ENCODE measurements around the gene ASRGL1. TPM values are rescaled to one million over a fixed set of nuclear protein-coding genes. Genes with fewer than 3 reads are reported as not detected.

ASRGL1 gene
- total RNA-seq, 1 experiment from 2014 or later = 10.6 TPM

DNA sequence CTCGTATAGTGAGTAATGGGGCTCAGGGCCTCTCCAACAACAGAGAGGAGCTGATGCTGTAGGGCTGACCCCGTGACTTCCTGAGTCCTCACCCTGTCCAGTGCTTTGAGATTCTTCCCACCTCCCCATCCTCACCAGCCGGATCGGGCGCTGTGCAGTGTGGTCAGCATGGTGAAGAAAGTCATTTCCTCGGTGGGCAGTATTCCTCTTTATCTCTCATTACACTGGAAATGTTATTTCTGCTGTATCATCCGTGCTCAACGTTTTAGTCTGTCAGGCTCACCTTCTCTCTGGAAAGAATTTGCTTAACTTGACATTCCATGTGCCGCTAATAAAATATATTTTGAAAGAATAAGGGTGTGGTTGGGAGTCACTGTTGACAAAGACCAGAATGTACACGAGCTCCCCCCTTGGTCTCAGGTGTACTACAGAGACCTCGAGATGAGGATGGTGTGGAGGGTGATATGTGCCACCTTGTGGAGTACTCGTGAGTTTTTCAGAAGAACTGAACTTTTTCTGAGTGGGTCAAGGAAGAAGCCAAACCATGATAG, 55.9 kb downstream of the ASRGL1 start:
- DNase-seq (ENCODE audit: low spot score) = peak; percentile 42

GRCh38 chr11:62393735-62394134, 56.5 kb downstream of the ASRGL1 start:
- DNase-seq (ENCODE audit: low spot score) = no peak

- DNase-seq (ENCODE audit: low spot score) = peak; percentile 83
These were observed 57.7 kb downstream of the ASRGL1 start for GRCh38 chr11:62394825-62395538.

DNA sequence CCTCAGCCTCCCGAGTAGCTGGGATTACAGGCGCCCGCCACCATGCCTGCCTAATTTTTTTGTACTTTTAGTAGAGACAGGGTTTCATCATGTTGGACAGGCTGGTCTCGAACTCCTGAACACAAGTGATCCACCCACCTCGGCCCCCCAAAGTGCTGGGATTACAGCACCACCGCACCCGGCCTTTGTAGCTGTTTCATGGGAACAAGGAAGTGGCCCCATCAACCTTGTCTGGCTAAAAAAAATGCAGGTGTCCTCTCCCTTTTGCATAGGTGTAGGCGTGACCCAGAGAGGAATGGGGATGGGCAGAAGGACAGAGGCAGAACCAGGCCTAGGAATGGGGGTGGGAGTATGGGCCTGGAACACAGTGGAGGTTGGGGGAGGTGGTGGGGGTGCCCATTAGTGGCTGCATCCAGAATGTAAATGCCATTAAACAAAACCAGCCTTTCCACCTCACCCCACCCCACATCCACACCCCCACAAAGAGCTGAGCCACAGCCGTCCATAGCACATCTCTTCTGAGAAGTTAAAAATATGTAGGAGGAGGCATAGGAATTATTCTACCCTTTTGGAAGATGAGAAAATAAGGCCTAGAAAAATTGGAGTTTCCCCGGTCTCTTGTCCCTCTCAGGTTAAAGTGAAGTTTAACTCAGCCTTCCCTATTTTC, 58.8 kb downstream of the ASRGL1 start:
- no peak for DNase-seq (ENCODE audit: low spot score)

GRCh38 chr11:62398011-62398994, 61.1 kb downstream of the ASRGL1 start:
- DNase-seq (ENCODE audit: low spot score) = no peak

DNA sequence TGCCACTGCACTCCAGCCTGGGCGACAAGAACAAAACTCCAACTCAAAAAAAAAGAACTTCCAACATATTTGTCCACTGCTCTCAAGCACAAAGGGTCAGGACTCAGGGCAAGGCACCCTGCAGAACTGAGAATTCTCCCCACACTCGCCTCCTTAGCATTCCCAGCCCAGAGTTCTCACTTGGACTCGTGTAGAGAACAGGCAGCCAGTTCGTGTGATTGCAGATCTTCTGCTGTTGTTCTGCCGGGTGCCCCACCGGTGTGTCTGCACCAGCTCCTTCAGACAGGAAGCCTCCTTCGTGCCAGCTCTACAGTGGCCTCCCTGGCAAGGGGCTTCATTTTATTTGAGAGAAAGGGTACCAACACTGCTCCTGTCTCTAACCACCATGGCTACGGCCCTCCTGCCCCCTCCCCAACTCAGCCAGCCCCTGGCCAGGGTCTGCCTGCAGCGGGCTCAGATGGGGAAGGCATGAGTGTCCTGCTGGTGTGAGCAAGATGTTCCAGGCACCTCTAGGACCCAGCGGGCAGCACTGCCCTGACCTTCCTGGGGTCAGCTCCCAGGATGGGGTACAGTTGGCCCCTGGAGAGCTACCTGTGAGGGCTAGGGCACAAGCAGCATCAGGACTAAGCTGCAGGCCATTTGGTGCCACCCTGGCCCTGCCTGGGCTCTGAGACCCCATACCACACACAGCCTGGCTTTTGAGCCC, 62.1 kb downstream of the ASRGL1 start:
- no peak for DNase-seq (ENCODE audit: low spot score)

DNA sequence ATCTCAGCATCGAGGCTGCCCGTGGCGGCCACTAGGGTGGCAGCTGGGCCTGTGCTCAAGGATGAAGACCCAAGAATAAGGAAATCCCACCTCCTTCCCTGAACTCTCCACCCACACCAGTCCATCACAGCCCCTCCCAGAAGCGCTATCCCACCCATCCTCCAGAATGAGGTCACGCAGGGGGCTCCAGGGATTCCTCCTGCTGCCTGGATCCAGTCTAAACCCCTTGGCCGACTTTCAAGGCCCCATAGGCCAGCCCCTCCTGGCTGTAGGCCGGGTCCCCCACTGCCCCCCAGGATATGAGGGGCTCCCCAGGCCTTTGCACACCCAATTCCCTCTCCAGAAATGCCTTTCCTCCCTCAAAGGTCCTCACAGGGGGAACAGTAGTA, 62.6 kb downstream of the ASRGL1 start:
- DNase-seq (ENCODE audit: low spot score) = no peak

DNA sequence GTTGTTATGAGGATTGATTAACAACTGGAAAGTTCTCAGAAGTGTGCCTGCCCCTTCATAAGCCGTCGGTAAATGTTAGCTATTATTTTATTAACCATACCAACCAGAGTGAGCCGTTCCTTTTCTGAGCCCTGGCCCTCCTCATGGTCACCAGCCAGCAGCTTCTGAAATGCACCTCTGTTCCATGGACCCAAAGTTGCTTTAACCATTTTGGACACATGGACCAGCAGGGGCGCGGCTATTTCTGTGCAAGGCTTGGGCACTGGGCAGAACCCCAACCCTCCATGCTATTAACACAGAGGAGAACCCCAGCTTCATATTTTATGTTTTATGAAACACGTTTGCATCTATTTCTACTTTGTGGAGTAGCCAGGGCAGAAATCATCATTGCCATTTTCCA, 63.0 kb downstream of the ASRGL1 start:
- no peak for DNase-seq (ENCODE audit: low spot score)

- peak; percentile 71 for DNase-seq (ENCODE audit: low spot score)
These were observed 63.5 kb downstream of the ASRGL1 start for GRCh38 chr11:62400760-62401159.

DNA sequence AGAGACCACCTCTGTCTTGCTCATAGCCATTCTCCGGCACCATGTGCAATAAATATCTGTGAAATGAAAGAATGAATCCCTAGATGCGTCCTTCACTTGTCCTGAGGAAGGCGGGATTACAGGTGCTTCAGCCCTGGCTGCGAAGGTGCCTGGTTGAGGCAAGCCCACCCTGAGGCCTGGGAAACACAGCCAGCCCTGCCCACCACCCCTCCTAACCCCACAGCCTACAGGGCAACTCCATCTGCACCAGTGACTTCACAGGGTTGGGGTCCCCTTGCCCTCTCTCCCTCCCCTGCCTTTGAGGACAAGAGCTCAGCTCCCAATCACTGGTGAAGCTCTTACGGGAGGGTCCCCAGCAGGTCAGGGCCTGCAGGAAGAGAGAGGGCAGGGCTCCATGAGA, 64.1 kb downstream of the ASRGL1 start:
- no peak for DNase-seq (ENCODE audit: low spot score)

GRCh38 chr11:62401811-62402210, 64.6 kb downstream of the ASRGL1 start:
- DNase-seq (ENCODE audit: low spot score) = no peak

DNA sequence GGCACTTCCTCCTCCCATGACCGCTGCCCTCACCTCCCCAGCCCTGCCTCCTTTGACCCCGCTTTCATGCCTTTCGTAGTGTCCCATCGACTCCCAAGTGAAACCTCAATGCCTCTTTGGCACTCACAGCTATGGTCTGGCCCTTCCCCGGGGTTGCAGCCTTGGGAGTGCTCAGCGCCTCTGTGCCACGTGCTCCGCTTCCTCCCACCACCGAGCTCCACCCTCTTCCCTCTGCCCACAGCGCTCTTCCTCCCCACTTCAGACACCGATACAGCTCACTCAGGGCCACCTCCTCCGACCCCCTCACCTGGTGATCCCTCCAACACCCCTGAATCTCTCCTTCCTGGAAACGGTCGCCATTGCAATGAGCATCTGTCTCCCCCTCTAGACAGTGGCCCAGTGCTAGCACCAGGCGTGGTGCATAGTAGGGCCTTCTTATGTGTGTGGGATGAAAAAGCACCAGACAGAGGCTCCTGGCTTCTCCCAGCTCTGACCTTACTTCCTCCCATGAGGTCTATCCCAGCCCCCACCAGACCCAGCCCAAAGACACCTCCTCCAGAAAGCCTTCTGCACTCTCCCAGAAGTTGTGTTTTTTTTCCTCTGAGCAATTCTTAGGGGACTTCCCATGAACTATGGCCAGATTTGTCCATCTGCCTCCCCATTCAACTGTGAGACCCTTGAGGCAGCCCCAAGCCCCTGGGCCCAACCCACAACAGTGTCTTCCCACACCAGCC, 65.1 kb downstream of the ASRGL1 start:
- DNase-seq (ENCODE audit: low spot score) = no peak

DNA sequence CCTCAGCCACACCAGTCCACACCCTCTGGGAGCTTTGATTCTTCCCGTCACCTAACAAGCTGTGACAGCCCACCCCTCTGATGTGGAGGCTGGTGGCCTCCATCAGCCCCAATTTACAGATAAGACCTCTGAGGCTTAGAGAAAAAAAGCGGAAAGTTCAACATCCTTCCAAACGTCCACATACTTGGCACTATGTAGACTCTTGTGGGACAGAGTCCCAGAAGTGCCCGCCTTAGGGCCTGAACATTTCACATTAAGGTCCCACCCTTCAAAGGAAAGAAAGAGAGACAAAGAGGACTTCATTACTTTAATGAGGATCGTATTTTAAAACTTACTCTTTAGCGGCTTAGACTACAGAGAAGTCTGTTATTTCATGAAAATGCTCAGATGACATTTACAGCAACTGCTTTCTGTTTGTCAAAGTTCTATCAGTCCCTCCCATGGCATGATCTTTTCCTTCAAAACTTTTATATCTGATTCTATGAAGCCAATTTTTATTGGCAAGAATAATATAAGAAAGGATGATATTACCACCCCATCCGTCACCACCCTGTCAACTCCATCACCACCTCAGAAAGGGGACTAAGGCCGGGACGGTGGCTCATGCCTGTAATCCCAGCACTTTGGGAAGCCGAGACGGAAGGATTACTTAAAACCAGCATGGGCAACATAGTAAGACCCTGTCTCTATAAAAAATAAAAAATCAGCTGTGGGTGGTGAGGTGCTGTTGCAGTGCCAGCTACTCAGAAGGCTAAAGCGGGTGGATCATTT, 65.9 kb downstream of the ASRGL1 start:
- DNase-seq (ENCODE audit: low spot score) = no peak

- DNase-seq (ENCODE audit: low spot score) = no peak
These were observed 67.2 kb downstream of the ASRGL1 start for GRCh38 chr11:62404435-62404834.

- no peak for DNase-seq (ENCODE audit: low spot score)
These were observed 67.7 kb downstream of the ASRGL1 start for GRCh38 chr11:62404901-62405300.

- DNase-seq (ENCODE audit: low spot score) = no peak
These were observed 68.8 kb downstream of the ASRGL1 start for GRCh38 chr11:62406034-62406433.

GRCh38 chr11:62409831-62410230, 72.6 kb downstream of the ASRGL1 start:
- DNase-seq (ENCODE audit: low spot score) = no peak

GRCh38 chr11:62410972-62411371, 73.7 kb downstream of the ASRGL1 start:
- no peak for DNase-seq (ENCODE audit: low spot score)

- no peak for DNase-seq (ENCODE audit: low spot score)
These were observed 74.3 kb downstream of the ASRGL1 start for GRCh38 chr11:62411524-62411923.

All from H4 (cell line).